Immature natural killer cell (primary cell): Measurements from ENCODE around the gene NPW. TPM values are rescaled to one million over a fixed set of nuclear protein-coding genes. Genes with fewer than 3 reads are reported as not detected.

Source experiments
- DNase-seq, 3 donors: peaks; one replicate each; pipeline ENCODE4 v3.0.0; 2022; ENCODE audit warnings: mixed read lengths in 1 of 3
- H3K27ac Mint-ChIP-seq, 6 donors: one replicate each; pipeline ENCODE4 v1.8.0; 2020; ENCODE audit warnings: mixed read lengths in 6 of 6, mild to moderate bottlenecking in 5 of 6, inconsistent platforms in 4 of 6, moderate library complexity in 3 of 6
- H3K27me3 Mint-ChIP-seq, 3 donors: one replicate each; pipeline ENCODE4 v1.8.0; 2020 to 2021; ENCODE audit warnings: low read depth in 3 of 3, mild to moderate bottlenecking in 3 of 3, mixed read lengths in 3 of 3, moderate library complexity in 3 of 3, inconsistent platforms in 1 of 3
- H3K36me3 Mint-ChIP-seq, 3 donors: one replicate each; pipeline ENCODE4 v1.8.0; 2020; ENCODE audit warnings: mixed read lengths in 3 of 3, inconsistent platforms in 2 of 3, mild to moderate bottlenecking in 2 of 3
- H3K4me1 Mint-ChIP-seq, 2 donors: one replicate each; pipeline ENCODE4 v1.8.0; 2020; ENCODE audit warnings: inconsistent platforms in 2 of 2, mild to moderate bottlenecking in 2 of 2, mixed read lengths in 2 of 2, moderate library complexity in 1 of 2
- H3K4me3 Mint-ChIP-seq, 5 donors: one replicate each; pipeline ENCODE4 v1.8.0; 2020; ENCODE audit warnings: mild to moderate bottlenecking in 5 of 5, mixed read lengths in 5 of 5, inconsistent platforms in 3 of 5, moderate library complexity in 3 of 5
- H3K9me3 Mint-ChIP-seq, 6 donors: one replicate each; pipeline ENCODE4 v1.8.0; 2020; ENCODE audit warnings: mild to moderate bottlenecking in 6 of 6, mixed read lengths in 6 of 6, inconsistent platforms in 4 of 6, moderate library complexity in 3 of 6
- polyA plus RNA-seq, 3 donors: library from polyadenylated mRNA; unstranded; fragments of 300-500 nt; fragmentation: Illumina TruSeq; gene quantifications; one replicate each; pipeline ENCODE4 v1.2.3, GENCODE V29; 2021

NPW gene
- polyA plus RNA-seq, 3 donors from 2014 or later, result not detected

GRCh38 chr16:2043667-2044451 lies 24.3 kb downstream of the NPW start:
- H3K27ac Mint-ChIP-seq, result no peak overlapping the region
- no peak overlapping the region for H3K4me3 Mint-ChIP-seq
- peaks cover 0 to 7% (median 0%) of the 10 kb centered on the region in 3 donors for H3K27me3 Mint-ChIP-seq
- H3K4me1 Mint-ChIP-seq, result peaks cover 13 to 17% of the 10 kb centered on the region in 2 donors
- no peaks in the 10 kb centered on the region for H3K9me3 Mint-ChIP-seq
- DNase-seq, result no peak
- H3K36me3 Mint-ChIP-seq, result no peaks in the 10 kb centered on the region

GRCh38 chr16:2044541-2044940 lies 25.0 kb downstream of the NPW start:
- peaks cover 18 to 19% of the 10 kb centered on the region in 2 donors for H3K4me1 Mint-ChIP-seq
- no peak for DNase-seq
- no peak overlapping the region for H3K4me3 Mint-ChIP-seq
- peaks cover 0 to 7% (median 0%) of the 10 kb centered on the region in 3 donors for H3K27me3 Mint-ChIP-seq
- H3K27ac Mint-ChIP-seq, result no peak overlapping the region
- no peaks in the 10 kb centered on the region for H3K36me3 Mint-ChIP-seq
- no peaks in the 10 kb centered on the region for H3K9me3 Mint-ChIP-seq

GRCh38 chr16:2045965-2046892 lies 26.6 kb downstream of the NPW start:
- H3K4me3 Mint-ChIP-seq, result peak overlapping the region; percentile 89 to 91 (median 91)
- no peak for DNase-seq
- peaks cover 0 to 2% (median 0%) of the 10 kb centered on the region in 3 donors for H3K36me3 Mint-ChIP-seq
- H3K27ac Mint-ChIP-seq, result peak overlapping the region in 1 of 6 donors; percentile 34
- H3K9me3 Mint-ChIP-seq, result no peaks in the 10 kb centered on the region
- peaks cover 19% of the 10 kb centered on the region in 2 donors for H3K4me1 Mint-ChIP-seq
- peaks cover 0 to 7% (median 0%) of the 10 kb centered on the region in 3 donors for H3K27me3 Mint-ChIP-seq

GRCh38 chr16:2046893-2047329 lies 27.3 kb downstream of the NPW start:
- Mint-ChIP-seq H3K27me3 (peaks cover 0 to 7% (median 0%) of the 10 kb centered on the region in 3 donors), H3K36me3 (peaks cover 0 to 5% (median 0%) of the 10 kb centered on the region in 3 donors), H3K4me3 (peak overlapping the region; percentile 89 to 91 (median 91)), H3K27ac (peak overlapping the region in 2 of 6 donors; percentile 34 to 66), H3K9me3 (no peaks in the 10 kb centered on the region), H3K4me1 (peaks cover 19 to 20% of the 10 kb centered on the region in 2 donors)
- DNase-seq, result no peak

GRCh38 chr16:2047330-2048115 lies 27.9 kb downstream of the NPW start, which contains the start of the genes NTHL1 and TSC2:
TSS of gene NTHL1 (minus strand) at chr16:2047834. CDS start at chr16:2047823, 11 bp downstream.
TSS of gene TSC2 (plus strand) at chr16:2047985. CDS start at chr16:2048616, 631 bp downstream.
- Mint-ChIP-seq H3K27ac (peak within 1 kb of the TSS; percentile 60 to 92 (median 67)), H3K4me3 (peak within 1 kb of the TSS; percentile 89 to 91 (median 91)), H3K36me3 (peaks cover 0 to 5% (median 0%) of the 10 kb centered on the region in 3 donors), H3K27me3 (peaks cover 0 to 7% (median 0%) of the 10 kb centered on the region in 3 donors), H3K9me3 (no peaks in the 10 kb centered on the region), H3K4me1 (peaks cover 19 to 20% of the 10 kb centered on the region in 2 donors)
- peak; percentile 91 to 92 (median 92) for DNase-seq

GRCh38 chr16:2048116-2048543 lies 28.5 kb downstream of the NPW start:
- no peak for DNase-seq
- Mint-ChIP-seq H3K27me3 (peaks cover 0 to 7% (median 0%) of the 10 kb centered on the region in 3 donors), H3K36me3 (peaks cover 0 to 5% (median 0%) of the 10 kb centered on the region in 3 donors), H3K4me3 (peak overlapping the region; percentile 85 to 89 (median 88)), H3K4me1 (peaks cover 19 to 20% of the 10 kb centered on the region in 2 donors), H3K9me3 (no peaks in the 10 kb centered on the region), H3K27ac (peak overlapping the region; percentile 53 to 92 (median 66))

GRCh38 chr16:2053211-2053610 lies 33.6 kb downstream of the NPW start:
- Mint-ChIP-seq H3K27me3 (peaks cover 0 to 6% (median 0%) of the 10 kb centered on the region in 3 donors), H3K4me3 (no peak overlapping the region), H3K9me3 (no peaks in the 10 kb centered on the region), H3K36me3 (peaks cover 0 to 11% (median 0%) of the 10 kb centered on the region in 3 donors), H3K4me1 (peaks cover 10 to 13% of the 10 kb centered on the region in 2 donors), H3K27ac (no peak overlapping the region)
- DNase-seq, result no peak

- DNase-seq, result no peak
- Mint-ChIP-seq H3K36me3 (peaks cover 0 to 11% (median 0%) of the 10 kb centered on the region in 3 donors), H3K27me3 (peaks cover 0 to 3% (median 0%) of the 10 kb centered on the region in 3 donors), H3K27ac (no peak overlapping the region), H3K4me3 (no peak overlapping the region), H3K4me1 (peaks cover 6% of the 10 kb centered on the region in 2 donors), H3K9me3 (no peaks in the 10 kb centered on the region)
These were observed 34.3 kb downstream of the NPW start for GRCh38 chr16:2053897-2054296.

GRCh38 chr16:2054543-2055245 lies 35.1 kb downstream of the NPW start:
- Mint-ChIP-seq H3K9me3 (no peaks in the 10 kb centered on the region), H3K27ac (no peak overlapping the region), H3K4me3 (no peak overlapping the region), H3K27me3 (peaks cover 0 to 3% (median 0%) of the 10 kb centered on the region in 3 donors), H3K36me3 (peaks cover 0 to 11% (median 0%) of the 10 kb centered on the region in 3 donors), H3K4me1 (peaks cover 2 to 4% of the 10 kb centered on the region in 2 donors)
- no peak for DNase-seq

- Mint-ChIP-seq H3K36me3 (peaks cover 0 to 11% (median 0%) of the 10 kb centered on the region in 3 donors), H3K4me3 (no peak overlapping the region), H3K27ac (peak overlapping the region in 1 of 6 donors; percentile 56), H3K9me3 (no peaks in the 10 kb centered on the region), H3K27me3 (peaks cover 0 to 3% (median 0%) of the 10 kb centered on the region in 3 donors), H3K4me1 (peaks cover 2 to 4% of the 10 kb centered on the region in 2 donors)
- DNase-seq, result no peak
These were observed 36.5 kb downstream of the NPW start for GRCh38 chr16:2056077-2056476.

- Mint-ChIP-seq H3K4me1 (peaks cover 0 to 4% of the 10 kb centered on the region in 2 donors), H3K4me3 (no peak overlapping the region), H3K27me3 (peaks cover 0 to 3% (median 0%) of the 10 kb centered on the region in 3 donors), H3K27ac (no peak overlapping the region), H3K36me3 (peaks cover 0 to 6% (median 0%) of the 10 kb centered on the region in 3 donors), H3K9me3 (no peaks in the 10 kb centered on the region)
- no peak for DNase-seq
These were observed 37.3 kb downstream of the NPW start for GRCh38 chr16:2056681-2057407.

- DNase-seq, result no peak
- peaks cover 0 to 3% (median 0%) of the 10 kb centered on the region in 3 donors for H3K27me3 Mint-ChIP-seq
- no peaks in the 10 kb centered on the region for H3K9me3 Mint-ChIP-seq
These were observed 37.9 kb downstream of the NPW start for GRCh38 chr16:2057438-2057837.

More at GRCh38 chr16:2057438-2057837, 37.9 kb downstream of the NPW start:
- H3K36me3 Mint-ChIP-seq, result peaks cover 0 to 6% (median 0%) of the 10 kb centered on the region in 3 donors
- H3K4me1 Mint-ChIP-seq, result peaks cover 0 to 4% of the 10 kb centered on the region in 2 donors
- H3K4me3 Mint-ChIP-seq, result no peak overlapping the region
- H3K27ac Mint-ChIP-seq, result no peak overlapping the region
